Measurements from ENCODE around the gene TTLL8. TPM values are rescaled to one million over a fixed set of nuclear protein-coding genes. Genes with fewer than 3 reads are reported as not detected.
A peak's percentile ranks its signal among the peaks of the same experiment; 100 is the strongest.

TTLL8 gene
- total and polyA plus RNA-seq, 2 experiments from 2014 or later: not detected

- Histone ChIP-seq H2AFZ (no peak overlapping the region), H3K27me3 (no peaks in the 10 kb centered on the region), H3K9me2 (replicated peaks; ENCODE audit: insufficient read depth) (no peaks in the 10 kb centered on the region), H3K27ac (no peak overlapping the region), H3K9me3 (ENCODE audit: low read depth) (no peaks in the 10 kb centered on the region), H3K79me2 (no peaks in the 10 kb centered on the region), H3K4me3 (no peak overlapping the region), H4K20me1 (ENCODE audit: insufficient read depth, poor library complexity, severe bottlenecking) (no peaks in the 10 kb centered on the region), H3K4me2 (no peak overlapping the region), H3K4me1 (ENCODE audit: insufficient read depth) (no peaks in the 10 kb centered on the region), H3K36me3 (replicated peaks; ENCODE audit: insufficient read depth, low read depth) (no peaks in the 10 kb centered on the region)
- 89% methylated on average over 21 of the region's 21 CpGs for WGBS (ENCODE audit: low lambda C conversion rate, missing lambda C conversion rate)
- TF ChIP-seq CTCF (IDR thresholded peaks at IDR 0.05; ENCODE audit: poor library complexity): no peak
- no peak for TF ChIP-seq EZH2 (IDR thresholded peaks at IDR 0.05; ENCODE audit: borderline replicate concordance)
- TF ChIP-seq EZH2phosphoT487 (IDR thresholded peaks at IDR 0.05; ENCODE audit: low read depth, severe bottlenecking, unreplicated experiment): no peak
- no peak for DNase-seq (ENCODE audit: low spot score)
Observed at GRCh38 chr22:49994361-49995040, 63.6 kb downstream of the TTLL8 start.

- no peaks in the 10 kb centered on the region for H4K20me1 ChIP-seq (ENCODE audit: insufficient read depth, poor library complexity, severe bottlenecking)
- H3K79me2 ChIP-seq: no peaks in the 10 kb centered on the region
- no peaks in the 10 kb centered on the region for H3K9me3 ChIP-seq (ENCODE audit: low read depth)
- H3K27me3 ChIP-seq: no peaks in the 10 kb centered on the region
- H3K36me3 ChIP-seq (replicated peaks; ENCODE audit: insufficient read depth, low read depth): no peaks in the 10 kb centered on the region
- no peak for DNase-seq (ENCODE audit: low spot score)
- no peaks in the 10 kb centered on the region for H3K4me1 ChIP-seq (ENCODE audit: insufficient read depth)
- no peak overlapping the region for H3K4me3 ChIP-seq
- no peak overlapping the region for H2AFZ ChIP-seq
- H3K27ac ChIP-seq: no peak overlapping the region
- TF ChIP-seq EZH2phosphoT487 (IDR thresholded peaks at IDR 0.05; ENCODE audit: low read depth, severe bottlenecking, unreplicated experiment) (no peak), CTCF (IDR thresholded peaks at IDR 0.05; ENCODE audit: poor library complexity) (no peak), EZH2 (IDR thresholded peaks at IDR 0.05; ENCODE audit: borderline replicate concordance) (no peak)
- no peak overlapping the region for H3K4me2 ChIP-seq
- 67% methylated on average over 6 of the region's 11 CpGs for WGBS (ENCODE audit: low lambda C conversion rate, missing lambda C conversion rate)
- no peaks in the 10 kb centered on the region for H3K9me2 ChIP-seq (replicated peaks; ENCODE audit: insufficient read depth)
Observed at GRCh38 chr22:49993649-49994360, 64.3 kb downstream of the TTLL8 start.

GRCh38 chr22:49992921-49993648 is 65.0 kb downstream of the TTLL8 start:
- DNase-seq (ENCODE audit: low spot score): peak; percentile 77
- Histone ChIP-seq H2AFZ (no peak overlapping the region), H3K36me3 (replicated peaks; ENCODE audit: insufficient read depth, low read depth) (no peaks in the 10 kb centered on the region), H3K9me2 (replicated peaks; ENCODE audit: insufficient read depth) (no peaks in the 10 kb centered on the region), H3K4me1 (ENCODE audit: insufficient read depth) (no peaks in the 10 kb centered on the region), H3K4me3 (no peak overlapping the region), H4K20me1 (ENCODE audit: insufficient read depth, poor library complexity, severe bottlenecking) (no peaks in the 10 kb centered on the region), H3K79me2 (no peaks in the 10 kb centered on the region), H3K4me2 (peak overlapping the region; percentile 59), H3K9me3 (ENCODE audit: low read depth) (no peaks in the 10 kb centered on the region), H3K27ac (no peak overlapping the region), H3K27me3 (no peaks in the 10 kb centered on the region)
- TF ChIP-seq CTCF (IDR thresholded peaks at IDR 0.05; ENCODE audit: poor library complexity): peak; percentile 59
- TF ChIP-seq EZH2 (IDR thresholded peaks at IDR 0.05; ENCODE audit: borderline replicate concordance): no peak
- WGBS (ENCODE audit: low lambda C conversion rate, missing lambda C conversion rate): 50% methylated on average over 22 of the region's 23 CpGs
